ENCODE results near the gene DNER.

Gene DNER

DNA sequence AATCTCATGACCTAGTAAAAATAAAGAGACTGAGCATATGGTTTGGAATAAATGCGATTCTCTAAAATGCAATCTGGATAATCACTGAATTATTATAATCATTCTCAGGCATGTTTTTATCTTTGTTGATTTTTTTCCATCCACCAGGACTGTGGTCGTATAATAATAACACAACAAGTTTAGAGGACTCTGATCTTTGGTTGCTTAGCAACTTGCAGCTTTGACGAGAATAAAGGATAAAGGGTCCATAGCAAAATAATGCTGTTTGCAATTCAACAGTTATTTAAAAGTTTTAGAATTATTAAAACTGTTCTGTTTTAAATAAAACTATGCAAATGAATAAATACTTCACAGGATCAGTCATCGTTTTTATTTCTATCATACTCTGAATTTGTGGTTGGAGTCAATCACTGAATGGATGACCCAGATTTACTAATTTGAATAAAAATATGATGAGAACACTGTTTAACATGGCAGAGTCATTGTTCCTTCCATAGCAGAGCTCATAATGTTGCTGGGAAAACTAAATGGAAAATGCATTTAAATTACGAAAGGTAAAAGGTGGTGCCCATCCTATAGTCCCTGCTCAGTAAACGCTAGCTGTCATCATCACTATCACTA lies 29.3 kb downstream of the DNER start:
- no peak for DNase-seq (ENCODE audit: low read depth)
- H3K4me3 ChIP-seq (ENCODE audit: low read depth, low read length) = no peak overlapping the region
- TF ChIP-seq CTCF (conservative IDR thresholded peaks at IDR 0.05; ENCODE audit: low read depth, low read length) = no peak

DNA sequence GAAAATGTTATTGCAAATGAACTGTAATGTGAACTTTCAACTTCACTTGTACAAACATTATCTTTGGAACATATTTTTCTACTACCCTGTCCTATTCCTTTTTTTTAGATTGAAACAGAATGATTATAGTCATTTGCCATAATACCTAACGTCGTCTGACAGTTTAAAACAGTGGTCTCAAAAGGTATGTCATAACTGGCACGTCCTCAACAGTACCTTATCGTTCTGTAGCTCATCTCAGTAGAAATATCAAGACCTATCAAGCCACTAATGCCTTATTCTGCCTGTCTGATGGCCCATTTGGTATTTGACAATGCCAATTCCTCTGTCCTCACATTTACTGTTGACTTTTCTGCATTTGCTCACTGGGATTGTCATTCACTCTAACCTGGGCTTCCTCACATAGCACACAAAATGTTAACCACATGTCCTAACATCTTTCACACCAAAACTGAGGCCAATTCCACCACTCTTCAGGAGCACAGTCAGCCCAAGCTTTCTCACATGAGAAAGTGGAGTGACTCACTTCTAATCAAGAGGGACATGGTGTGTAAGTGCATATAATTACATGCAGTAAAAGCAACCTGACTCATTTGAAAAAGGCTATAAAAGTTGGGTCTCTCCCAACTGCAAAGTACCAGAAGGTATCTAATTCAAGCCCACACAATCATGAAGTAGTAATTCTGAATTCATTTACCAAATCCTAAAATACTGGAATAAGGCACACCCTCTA lies 34.8 kb downstream of the DNER start:
- no peak for DNase-seq (ENCODE audit: low read depth)
- no peak overlapping the region for H3K4me3 ChIP-seq (ENCODE audit: low read depth, low read length)
- TF ChIP-seq CTCF (conservative IDR thresholded peaks at IDR 0.05; ENCODE audit: low read depth, low read length) = no peak

- no peak for TF ChIP-seq CTCF (conservative IDR thresholded peaks at IDR 0.05; ENCODE audit: low read depth, low read length)
- no peak overlapping the region for H3K4me3 ChIP-seq (ENCODE audit: low read depth, low read length)
- no peak for DNase-seq (ENCODE audit: low read depth)
These were observed 38.8 kb downstream of the DNER start for GRCh38 chr2:229675569-229675968.

- no peak overlapping the region for H3K4me3 ChIP-seq (ENCODE audit: low read depth, low read length)
- TF ChIP-seq CTCF (conservative IDR thresholded peaks at IDR 0.05; ENCODE audit: low read depth, low read length) = no peak
- DNase-seq (ENCODE audit: low read depth) = no peak
These were observed 39.4 kb downstream of the DNER start for GRCh38 chr2:229674830-229675530.

DNA sequence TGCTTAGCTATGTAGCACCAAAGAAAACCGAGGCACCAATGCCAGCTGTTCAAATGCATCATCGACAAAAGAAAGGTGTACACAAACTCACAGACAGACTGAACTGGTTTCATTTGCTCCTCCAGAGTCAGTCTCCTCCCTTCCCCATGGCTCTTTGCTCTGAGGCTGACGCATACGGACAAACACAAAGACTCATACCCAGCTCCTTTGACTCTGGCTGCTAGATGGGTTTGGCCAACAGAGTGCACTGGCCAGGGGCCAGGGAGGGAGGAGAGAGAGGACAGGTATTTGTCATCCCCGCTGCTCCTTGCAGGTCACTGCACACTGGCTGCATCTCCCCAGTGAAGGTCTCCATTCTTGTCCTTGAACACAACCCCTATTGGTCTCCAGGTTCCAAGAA lies 40.7 kb downstream of the DNER start:
- no peak for TF ChIP-seq CTCF (conservative IDR thresholded peaks at IDR 0.05; ENCODE audit: low read depth, low read length)
- no peak overlapping the region for H3K4me3 ChIP-seq (ENCODE audit: low read depth, low read length)
- no peak for DNase-seq (ENCODE audit: low read depth)

DNA sequence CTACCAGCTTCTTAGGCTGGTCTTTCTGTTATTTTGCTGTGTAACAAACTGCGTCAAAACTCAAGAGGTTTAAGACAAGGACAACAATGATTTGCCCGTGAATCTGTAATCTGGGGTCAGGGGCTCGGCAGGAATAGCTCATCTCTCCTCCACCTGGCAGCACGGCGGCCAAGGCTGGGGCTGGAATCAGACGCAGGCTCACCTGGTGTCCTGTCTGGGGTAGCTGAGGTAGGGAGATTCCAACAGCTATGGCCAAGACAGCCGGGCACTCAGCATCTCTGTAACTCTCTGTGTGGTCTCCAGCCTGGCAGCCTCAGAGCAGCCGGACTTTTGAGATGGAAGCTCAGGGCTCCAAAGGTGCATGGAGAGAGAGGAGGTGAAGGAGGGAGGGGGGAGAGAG lies 42.3 kb downstream of the DNER start:
- DNase-seq (ENCODE audit: low read depth) = no peak
- TF ChIP-seq CTCF (conservative IDR thresholded peaks at IDR 0.05; ENCODE audit: low read depth, low read length) = no peak
- H3K4me3 ChIP-seq (ENCODE audit: low read depth, low read length) = no peak overlapping the region

All from choroid plexus epithelial cell (primary cell).